HG02840 (cell line): Measurements from ENCODE around the gene STK32C.
"Not testable (repeated sequence)": the region's sequence is repeated elsewhere in the genome, so short reads cannot be mapped to it uniquely, and the experiment has no call there.

Source experiments
- ATAC-seq: cut with Tn5 transposase; IDR thresholded peaks from one replicate; pipeline ENCODE4 v1.9.1; 2021; ENCODE audit warnings: mild to moderate bottlenecking, moderate library complexity, moderate number of reproducible peaks; ENCODE audit not compliant: unreplicated experiment, low FRiP score

Gene STK32C

GRCh38 chr10:132223611-132224342, 84.0 kb downstream of the STK32C start:
- no peak for ATAC-seq

GRCh38 chr10:132223156-132223590, 84.6 kb downstream of the STK32C start:
- ATAC-seq: peak; percentile 70

- no peak for ATAC-seq
Observed at GRCh38 chr10:132222726-132223125, 85.0 kb downstream of the STK32C start.

DNA sequence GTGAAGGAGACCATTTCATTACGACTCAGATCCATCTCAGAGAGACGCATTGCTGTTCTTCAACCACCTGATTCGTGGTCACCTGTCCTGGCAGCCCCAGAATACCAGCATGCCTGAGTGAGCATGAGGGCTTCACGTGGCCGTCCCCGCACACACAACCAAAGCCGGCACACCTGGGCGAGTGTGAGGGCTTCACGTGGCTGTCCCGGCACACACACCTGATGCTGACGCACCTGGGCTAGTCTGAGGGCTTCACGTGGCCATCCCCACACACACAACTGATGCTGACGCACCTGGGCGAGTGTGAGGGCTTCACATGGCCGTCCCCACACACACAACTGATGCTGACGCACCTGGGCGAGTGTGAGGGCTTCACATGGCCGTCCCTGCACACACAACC, 86.8 kb downstream of the STK32C start:
- not testable (repeated sequence) for ATAC-seq

- no peak for ATAC-seq
Observed at GRCh38 chr10:132220061-132220460, 87.7 kb downstream of the STK32C start.

DNA sequence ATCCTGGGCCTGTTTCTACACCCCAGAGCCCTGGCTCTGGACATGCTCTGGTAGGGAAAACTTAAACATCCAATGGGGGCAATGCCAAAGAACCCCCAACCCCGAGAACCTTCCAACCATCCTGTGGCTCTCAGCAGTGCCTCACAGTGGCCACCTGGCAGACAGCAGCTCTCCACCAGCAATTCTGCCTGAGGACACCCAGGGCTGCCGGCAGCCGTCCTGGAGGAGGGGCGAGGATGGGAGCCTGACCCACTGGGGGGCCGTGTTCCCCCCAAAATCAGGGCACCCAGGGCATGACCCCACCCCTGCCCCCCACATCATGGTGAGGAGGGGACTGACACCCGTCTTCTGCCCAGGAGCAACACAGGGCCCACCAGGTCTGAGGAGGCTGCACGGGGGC, 88.3 kb downstream of the STK32C start:
- ATAC-seq: no peak

- ATAC-seq: not testable (repeated sequence)
Observed at GRCh38 chr10:132216441-132216840, 91.3 kb downstream of the STK32C start.

DNA sequence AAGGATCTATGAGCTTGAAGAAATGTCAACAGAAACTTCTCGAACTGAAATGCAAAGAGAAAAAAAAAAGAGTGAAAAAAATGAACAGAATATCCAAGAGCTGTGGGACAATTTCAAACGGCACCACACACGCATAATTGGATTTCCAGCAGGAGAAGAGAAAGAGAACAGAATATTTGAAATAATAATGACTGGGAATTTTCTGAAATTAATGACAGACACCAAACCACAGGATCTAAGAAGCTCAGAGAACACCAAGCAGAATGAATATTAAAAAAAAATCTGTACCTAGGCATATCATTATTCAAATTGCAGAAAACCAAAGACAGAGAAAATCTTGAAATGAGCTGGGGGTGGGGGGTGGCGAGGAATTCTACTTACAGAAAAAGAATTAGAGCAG, 93.8 kb downstream of the STK32C start:
- no peak for ATAC-seq

GRCh38 chr10:132212816-132213215, 94.9 kb downstream of the STK32C start:
- ATAC-seq: no peak

DNA sequence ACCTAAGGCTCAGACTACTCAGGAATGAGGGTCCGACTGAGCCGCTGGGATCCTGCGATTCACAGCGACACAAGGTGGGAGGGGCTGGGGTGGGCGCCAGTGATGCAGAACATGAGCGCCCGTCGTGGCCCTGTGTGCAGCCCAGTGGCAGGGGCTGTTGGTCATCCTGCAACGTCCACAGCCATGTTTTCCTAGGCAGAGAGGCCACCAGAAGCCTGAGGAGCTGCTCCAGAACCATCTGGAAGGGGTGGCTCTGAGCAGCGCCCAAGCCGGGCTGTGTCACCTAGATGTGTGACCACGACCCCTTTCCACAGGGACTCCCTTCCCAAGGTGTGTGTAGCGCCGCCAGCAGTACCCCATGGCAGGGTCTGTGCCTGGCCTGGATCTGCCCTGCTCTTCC, 96.5 kb downstream of the STK32C start:
- no peak for ATAC-seq

DNA sequence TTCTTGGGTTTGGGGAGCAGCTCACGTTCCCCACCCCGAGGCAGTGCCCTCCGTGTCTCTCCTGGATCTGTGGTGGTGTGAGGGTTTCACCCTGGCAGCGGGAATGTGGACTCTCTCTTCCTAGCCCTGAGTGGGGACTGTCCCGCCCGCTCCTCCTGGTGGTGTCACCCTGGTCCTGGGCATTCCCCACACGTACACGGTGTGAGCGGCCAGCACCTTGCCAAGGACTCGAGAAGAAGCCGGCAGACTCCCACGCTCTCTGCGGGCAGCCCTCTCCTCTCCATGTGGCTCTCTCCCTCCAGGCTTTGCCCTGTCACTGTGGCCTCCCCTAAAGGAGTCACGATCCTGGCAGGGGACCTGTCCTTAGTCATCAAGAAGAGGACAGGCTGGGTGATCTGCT, 97.0 kb downstream of the STK32C start:
- ATAC-seq: no peak

DNA sequence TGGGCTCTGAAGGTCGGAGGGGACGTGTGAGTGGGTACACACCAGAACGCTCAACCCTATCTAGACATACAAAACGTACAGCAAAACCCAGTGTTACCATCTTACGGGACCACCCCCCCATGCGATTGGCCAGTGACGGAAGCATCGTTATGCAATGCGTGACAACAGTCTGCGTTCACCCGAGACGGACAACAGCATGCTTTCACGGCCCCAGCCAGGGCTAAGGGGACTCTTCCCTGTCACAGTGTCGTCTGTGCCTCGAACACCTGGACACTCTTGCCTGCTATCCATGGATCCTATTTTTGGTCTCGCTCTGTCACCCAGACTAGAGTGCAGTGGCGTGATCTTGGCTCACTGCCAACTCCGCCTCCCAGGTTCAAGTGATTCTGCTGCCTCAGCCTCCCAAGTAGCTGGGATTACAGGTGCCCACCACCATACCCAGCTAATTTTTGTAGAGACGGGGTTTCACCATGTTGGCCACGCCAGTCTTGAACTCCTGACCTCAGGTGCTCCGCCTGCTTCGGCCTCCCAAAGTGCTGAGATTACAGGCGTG, 97.7 kb downstream of the STK32C start:
- no peak for ATAC-seq

- no peak for ATAC-seq
Observed at GRCh38 chr10:132209130-132209529, 98.6 kb downstream of the STK32C start.

DNA sequence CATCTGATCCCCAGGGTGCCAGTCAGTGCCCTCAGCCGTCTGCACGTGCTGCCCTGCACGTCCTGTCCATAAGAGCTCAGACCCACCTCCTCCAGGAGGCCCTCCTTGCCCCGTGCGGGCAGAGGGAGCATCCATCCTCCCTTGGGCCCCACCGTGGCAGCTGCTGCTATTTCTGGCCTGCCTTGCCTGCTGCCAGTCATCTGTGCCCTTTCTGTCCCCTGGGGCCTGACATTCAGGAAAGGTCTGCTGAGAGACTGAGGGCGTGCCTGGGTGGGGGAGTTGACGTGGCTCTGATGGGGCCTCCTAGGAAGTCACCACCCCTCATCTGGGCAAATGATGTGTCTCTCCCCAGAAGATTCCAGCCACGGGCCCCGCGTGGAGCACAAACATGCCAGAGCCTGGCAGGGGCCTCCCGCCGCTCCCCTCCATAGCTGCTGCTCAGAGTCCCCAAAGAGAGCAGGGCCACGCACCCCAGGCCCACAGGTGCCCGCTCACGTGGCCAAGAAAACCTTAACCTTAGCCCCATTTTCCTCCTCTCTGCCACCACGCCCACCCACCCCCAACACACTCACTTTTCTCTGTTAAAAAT, 99.2 kb downstream of the STK32C start:
- no peak for ATAC-seq

- ATAC-seq: no peak
Observed at GRCh38 chr10:132207536-132208461, 100.0 kb downstream of the STK32C start.

DNA sequence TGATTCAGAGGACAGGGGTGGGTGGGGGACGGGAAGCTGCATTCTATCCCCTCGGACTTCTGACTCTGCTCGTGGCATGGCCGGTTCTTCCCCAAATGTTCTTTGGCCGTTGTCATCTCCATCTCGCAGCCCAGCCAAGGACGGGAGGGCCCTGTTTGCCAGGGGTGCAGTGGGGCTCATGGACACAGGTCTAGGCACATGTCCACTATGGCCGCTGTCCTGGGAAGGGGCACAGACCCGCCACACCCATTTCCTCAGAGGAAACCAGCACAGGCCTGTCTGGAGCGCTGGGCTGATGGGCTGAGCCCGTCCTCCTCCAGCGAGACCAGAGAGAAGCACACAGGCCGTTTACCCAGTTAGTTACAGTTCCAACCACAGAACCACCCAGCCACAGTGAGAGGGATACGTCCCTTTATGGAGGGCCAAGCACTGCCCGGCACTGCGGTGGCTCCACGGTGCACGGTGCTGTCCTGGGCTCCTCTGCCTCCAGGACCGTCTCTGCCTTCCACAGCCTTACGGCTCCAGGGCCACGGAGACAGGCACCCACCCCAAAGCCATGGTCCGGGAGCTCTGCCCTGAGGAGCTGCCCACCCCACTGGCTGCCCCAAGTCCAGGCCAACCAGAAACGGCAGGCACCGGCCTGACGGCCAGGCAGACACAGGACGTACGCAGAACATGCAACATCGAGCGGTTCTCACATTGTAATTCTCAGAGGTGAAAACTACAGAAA, 100.8 kb downstream of the STK32C start:
- ATAC-seq: no peak

DNA sequence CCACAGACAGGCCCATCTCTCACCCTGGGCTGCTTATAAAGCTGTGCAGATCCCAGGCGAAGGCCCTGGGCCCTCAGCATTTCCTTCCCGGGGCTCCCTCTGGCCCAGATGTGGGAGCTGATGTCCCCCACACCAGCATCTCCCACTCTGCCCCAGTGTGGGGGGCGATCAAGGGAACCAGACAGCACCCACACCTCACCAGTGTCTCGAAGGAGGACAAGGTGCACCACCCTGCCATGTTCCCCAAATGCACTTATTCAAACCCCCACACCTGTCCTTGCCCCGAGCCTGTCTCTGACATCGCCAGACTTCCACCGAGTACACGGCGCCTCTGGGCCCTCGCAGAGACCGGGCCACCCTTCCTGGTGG, 101.4 kb downstream of the STK32C start:
- ATAC-seq: no peak

GRCh38 chr10:132205650-132206376, 101.9 kb downstream of the STK32C start:
- no peak for ATAC-seq

DNA sequence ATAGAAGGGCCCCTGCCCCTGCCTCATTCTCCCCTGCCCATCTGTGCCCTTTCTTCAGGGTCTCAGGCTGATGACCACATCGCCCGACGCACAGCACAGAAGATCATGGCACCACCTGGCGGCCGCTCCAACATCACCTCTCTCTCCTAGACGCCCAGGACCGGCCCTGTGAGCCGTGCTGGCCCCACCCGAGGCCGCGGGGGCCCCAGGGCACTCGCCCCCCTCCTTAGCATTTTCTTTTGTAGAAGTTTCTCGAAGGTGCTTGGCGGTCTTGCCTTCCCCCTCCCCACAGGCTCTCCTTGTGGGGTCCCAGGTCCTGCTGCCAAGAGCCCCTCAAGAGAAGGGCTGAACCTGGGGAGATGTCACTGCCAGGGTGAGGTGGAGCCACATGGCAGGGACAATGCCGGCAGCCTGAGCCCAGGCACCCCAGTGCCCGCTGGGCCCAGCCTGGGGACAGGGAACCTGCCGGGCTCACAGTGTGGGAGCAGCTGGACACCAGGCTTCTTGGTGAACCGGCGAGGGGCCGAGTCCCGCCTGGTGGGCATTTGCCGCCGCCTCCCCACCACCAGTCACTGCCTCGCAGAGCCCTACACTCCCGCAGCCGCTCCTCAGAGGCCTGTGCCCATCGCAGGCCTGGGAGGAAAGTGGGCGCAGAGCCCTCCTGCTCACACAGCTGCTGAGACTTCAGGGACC, 102.8 kb downstream of the STK32C start:
- no peak for ATAC-seq
